HCT116 (cell line): ENCODE data around the gene ZC3H7A. TPM values are rescaled to one million over a fixed set of nuclear protein-coding genes. Genes with fewer than 3 reads are reported as not detected.
"Not testable (repeated sequence)": the region's sequence is repeated elsewhere in the genome, so short reads cannot be mapped to it uniquely, and the experiment has no call there.

Experiments
- ATAC-seq: fragments of 200-7000 bp; cut with Tn5 transposase; 2 replicates; pipeline ENCODE4 v1.9.1; 2020; ENCODE audit warnings: mild to moderate bottlenecking, moderate library complexity
- BruUV-seq: library from RNA; stranded (reverse); fragments of 400-500 nt; replicated peaks from 2 replicates; lab custom pipeline; 2021; lab: Mats Ljungman, UMichigan
- CTCF ChIA-PET: fragments of 300-600 bp; sonication (Branson Sonifier 250); formaldehyde crosslinking; loops from one replicate; lab custom pipeline; 2021; ENCODE audit warnings: antibody characterized with exemption; lab: Charles Lee
- POLR2A ChIA-PET: fragments of 300-600, 350-600 bp; sonication (Branson Sonifier 250); formaldehyde crosslinking; loops from one replicate; lab custom pipeline; 2021; ENCODE audit warnings: antibody characterized with exemption; lab: Charles Lee
- RAD21 ChIA-PET, 2 experiments: fragments of 300-600 bp; sonication (Branson Sonifier 250); formaldehyde crosslinking; loops; one replicate each; lab custom pipeline; 2023; ENCODE audit warnings: low total read pairs in 2 of 2; ENCODE audit not compliant: uncharacterized antibody in 2 of 2, unreplicated experiment in 2 of 2, low non-redundant PET in 1 of 2; lab: Charles Lee
- DNase-seq: peaks from one replicate; pipeline ENCODE4 v3.0.0-alpha.2; 2010; ENCODE audit warnings: low read depth, low spot score
- H2AFZ ChIP-seq: fragments of 200-600 bp; shearing (Covaris generic), sonication (generic); 2 replicates; pipeline ENCODE4 v1.6.1; 2017; ENCODE audit warnings: low read depth, mixed run types, mixed read lengths, antibody characterized with exemption, low read length; ENCODE audit not compliant: poor library complexity, severe bottlenecking
- H3K27ac ChIP-seq: 2 replicates; pipeline ENCODE4 v1.5.1; 2012; ENCODE audit warnings: low read depth, low read length
- H3K27me3 ChIP-seq: fragments of 200-600 bp; sonication (generic); 2 replicates; pipeline ENCODE4 v1.6.1; 2016; ENCODE audit warnings: mixed run types, low read length, mixed read lengths; ENCODE audit not compliant: insufficient read depth
- H3K36me3 ChIP-seq, 2 experiments: fragments of 200-500 bp in 1 of 2; fragments of 200-600 bp in 1 of 2; sonication (Bioruptor generic) in 1 of 2; sonication (generic) in 1 of 2; 2 replicates each; pipeline versions ENCODE4 v1.5.1 to v1.6.1; 2014 to 2016; ENCODE audit warnings: low read length in 2 of 2, inconsistent platforms in 1 of 2, mixed read lengths in 1 of 2, mixed run types in 1 of 2; ENCODE audit not compliant: insufficient read depth in 2 of 2, control insufficient read depth in 1 of 2
- H3K4me1 ChIP-seq, 2 experiments: fragments of 200-600 bp in 1 of 2; sonication (generic) in 1 of 2; 2 replicates each; pipeline versions ENCODE4 v1.5.1 to v1.6.1; 2012 to 2017; ENCODE audit warnings: low read length in 2 of 2, inconsistent platforms in 1 of 2, mild to moderate bottlenecking in 1 of 2, mixed read lengths in 1 of 2, mixed run types in 1 of 2, moderate library complexity in 1 of 2; ENCODE audit not compliant: insufficient read depth in 2 of 2, control insufficient read depth in 1 of 2
- H3K4me2 ChIP-seq: fragments of 200-600 bp; sonication (generic); 2 replicates; pipeline ENCODE4 v1.6.1; 2017; ENCODE audit warnings: mixed run types, low read length, mixed read lengths
- H3K4me3 ChIP-seq, 2 experiments: fragments of 200-600 bp in 1 of 2; sonication (generic) in 1 of 2; replicated peaks in 1 of 2; 2 replicates each; pipeline ENCODE4 v1.5.1; 2011 to 2016; ENCODE audit warnings: low read length in 2 of 2, control low read depth in 1 of 2, low read depth in 1 of 2, mild to moderate bottlenecking in 1 of 2, mixed read lengths in 1 of 2, mixed run types in 1 of 2
- H3K79me2 ChIP-seq: fragments of 200-600 bp; sonication (generic); 2 replicates; pipeline ENCODE4 v1.6.1; 2017; ENCODE audit warnings: mild to moderate bottlenecking, mixed run types, low read length, moderate library complexity, mixed read lengths; ENCODE audit not compliant: insufficient read depth
- H3K9ac ChIP-seq: fragments of 200-600 bp; sonication (generic); 2 replicates; pipeline ENCODE4 v1.6.1; 2016; ENCODE audit warnings: low read length, mixed read lengths
- H3K9me2 ChIP-seq: fragments of 200-600 bp; sonication (generic), shearing (Covaris generic); 2 replicates; pipeline ENCODE4 v1.6.1; 2017; ENCODE audit warnings: mixed run types, mild to moderate bottlenecking, moderate library complexity; ENCODE audit not compliant: insufficient read depth
- H3K9me3 ChIP-seq, 2 experiments: fragments of 200-500 bp in 1 of 2; fragments of 200-600 bp in 1 of 2; sonication (Bioruptor generic) in 1 of 2; sonication (generic) in 1 of 2; 2 replicates each; pipeline ENCODE4 v1.6.1; 2014 to 2017; ENCODE audit warnings: low read length in 2 of 2, mixed read lengths in 2 of 2, inconsistent platforms in 1 of 2, low read depth in 1 of 2, mild to moderate bottlenecking in 1 of 2, mixed run types in 1 of 2, moderate library complexity in 1 of 2; ENCODE audit not compliant: control insufficient read depth in 1 of 2, insufficient read depth in 1 of 2
- H4K20me1 ChIP-seq: fragments of 200-600 bp; sonication (generic), shearing (Covaris generic); 2 replicates; pipeline ENCODE4 v1.6.1; 2017; ENCODE audit warnings: mixed run types, mild to moderate bottlenecking, moderate library complexity; ENCODE audit not compliant: insufficient read depth
- POLR2AphosphoS5 ChIP-seq: IDR thresholded peaks from 2 replicates; pipeline ENCODE4 v1.6.1; 2011; ENCODE audit warnings: mild to moderate bottlenecking, low read depth, low read length, moderate library complexity
- intact Hi-C: fragments of 100-400 bp; cut with micrococcal nuclease; formaldehyde crosslinking; loops from 2 replicates; pipeline ENCODE4 v1.10.0; 2022
- total RNA-seq: library from RNA; stranded (reverse); gene quantifications from one replicate; pipeline ENCODE4 v1.2.1, GENCODE V29; 2021; ENCODE audit not compliant: unreplicated experiment
- TF ChIP-seq, protein P1 (sequence below): IDR thresholded peaks from 2 replicates; pipeline ENCODE4 v1.6.1; 2012; ENCODE audit warnings: low read depth

ZC3H7A gene
- total RNA-seq, 1 experiment from 2014 or later, result 33.4 TPM

DNA sequence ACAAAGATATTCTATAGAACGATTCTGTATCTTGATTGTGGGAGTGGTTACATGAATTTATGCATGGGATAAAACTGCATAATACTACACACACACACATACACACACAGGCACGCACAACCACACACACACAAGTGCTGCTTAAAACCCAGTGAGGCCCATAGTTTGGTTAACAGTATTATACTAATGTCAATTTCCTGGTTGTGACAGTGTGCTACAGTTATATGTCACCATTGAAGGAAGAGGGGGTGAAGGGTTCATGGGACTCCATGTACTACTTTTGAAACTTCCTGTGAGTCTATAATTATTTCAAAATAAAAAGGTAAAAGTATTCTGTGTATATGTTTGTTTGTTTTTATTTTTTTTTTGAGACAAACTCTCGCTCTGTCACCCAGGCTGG, 8.1 kb downstream of the ZC3H7A start (continued):
- TF ChIP-seq, protein P1, sequence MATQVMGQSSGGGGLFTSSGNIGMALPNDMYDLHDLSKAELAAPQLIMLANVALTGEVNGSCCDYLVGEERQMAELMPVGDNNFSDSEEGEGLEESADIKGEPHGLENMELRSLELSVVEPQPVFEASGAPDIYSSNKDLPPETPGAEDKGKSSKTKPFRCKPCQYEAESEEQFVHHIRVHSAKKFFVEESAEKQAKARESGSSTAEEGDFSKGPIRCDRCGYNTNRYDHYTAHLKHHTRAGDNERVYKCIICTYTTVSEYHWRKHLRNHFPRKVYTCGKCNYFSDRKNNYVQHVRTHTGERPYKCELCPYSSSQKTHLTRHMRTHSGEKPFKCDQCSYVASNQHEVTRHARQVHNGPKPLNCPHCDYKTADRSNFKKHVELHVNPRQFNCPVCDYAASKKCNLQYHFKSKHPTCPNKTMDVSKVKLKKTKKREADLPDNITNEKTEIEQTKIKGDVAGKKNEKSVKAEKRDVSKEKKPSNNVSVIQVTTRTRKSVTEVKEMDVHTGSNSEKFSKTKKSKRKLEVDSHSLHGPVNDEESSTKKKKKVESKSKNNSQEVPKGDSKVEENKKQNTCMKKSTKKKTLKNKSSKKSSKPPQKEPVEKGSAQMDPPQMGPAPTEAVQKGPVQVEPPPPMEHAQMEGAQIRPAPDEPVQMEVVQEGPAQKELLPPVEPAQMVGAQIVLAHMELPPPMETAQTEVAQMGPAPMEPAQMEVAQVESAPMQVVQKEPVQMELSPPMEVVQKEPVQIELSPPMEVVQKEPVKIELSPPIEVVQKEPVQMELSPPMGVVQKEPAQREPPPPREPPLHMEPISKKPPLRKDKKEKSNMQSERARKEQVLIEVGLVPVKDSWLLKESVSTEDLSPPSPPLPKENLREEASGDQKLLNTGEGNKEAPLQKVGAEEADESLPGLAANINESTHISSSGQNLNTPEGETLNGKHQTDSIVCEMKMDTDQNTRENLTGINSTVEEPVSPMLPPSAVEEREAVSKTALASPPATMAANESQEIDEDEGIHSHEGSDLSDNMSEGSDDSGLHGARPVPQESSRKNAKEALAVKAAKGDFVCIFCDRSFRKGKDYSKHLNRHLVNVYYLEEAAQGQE, result no peak
- no peak for TF ChIP-seq POLR2AphosphoS5

DNA sequence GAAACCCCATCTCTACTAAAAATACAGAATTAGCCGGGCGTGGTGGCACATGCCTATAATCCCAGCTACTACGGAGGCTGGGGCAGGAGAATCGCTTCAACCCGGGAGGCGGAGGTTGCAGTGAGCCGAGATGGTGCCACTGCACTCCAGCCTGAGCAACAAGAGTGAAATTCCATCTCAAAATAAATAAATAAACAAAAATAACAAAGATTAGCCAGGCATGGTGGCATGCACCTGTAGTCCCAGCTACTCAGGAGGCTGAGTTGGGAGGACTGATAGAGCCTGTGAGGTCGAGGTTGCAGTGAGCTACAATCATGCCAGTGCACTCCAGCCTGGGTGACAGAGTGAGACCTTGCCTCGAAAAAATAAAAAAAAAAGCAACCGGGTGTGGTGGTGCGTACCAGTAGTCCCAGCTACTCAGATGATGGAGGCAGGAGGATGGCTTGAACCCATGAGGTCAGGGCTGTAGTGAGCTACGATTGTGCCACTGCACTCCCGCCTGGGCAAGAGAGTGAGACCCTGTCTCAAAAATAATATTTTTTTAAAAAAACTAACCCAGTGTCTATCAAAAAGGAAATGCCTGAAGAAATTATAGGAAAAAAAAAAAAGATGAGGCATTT, 12.0 kb downstream of the ZC3H7A start:
- H3K9me3 ChIP-seq, H3K36me3 ChIP-seq, BruUV-seq, H4K20me1 ChIP-seq, H3K27me3 ChIP-seq, ATAC-seq, H3K9me2 ChIP-seq, RAD21 ChIA-PET, DNase-seq, H3K27ac ChIP-seq, H3K4me3 ChIP-seq, H3K4me2 ChIP-seq, H3K9ac ChIP-seq, H2AFZ ChIP-seq, intact Hi-C loops: not testable (repeated sequence)
- ChIA-PET CTCF (interaction anchor here (2.0 kb wide), 1 partner anchor 12 kb away, joined by 6 read pairs; the partner anchor contains the start of gene ZC3H7A), POLR2A (interaction anchor here (0.6 kb wide), 1 partner anchor 28 kb away, joined by 3 read pairs; no protein-coding TSS in a partner anchor)
- H3K79me2 ChIP-seq, result peaks cover 82% of the 10 kb centered on the region
- H3K4me1 ChIP-seq, result peaks cover 5 to 11% of the 10 kb centered on the region in 2 experiments; a peak in 3 of 4 replicates

DNA sequence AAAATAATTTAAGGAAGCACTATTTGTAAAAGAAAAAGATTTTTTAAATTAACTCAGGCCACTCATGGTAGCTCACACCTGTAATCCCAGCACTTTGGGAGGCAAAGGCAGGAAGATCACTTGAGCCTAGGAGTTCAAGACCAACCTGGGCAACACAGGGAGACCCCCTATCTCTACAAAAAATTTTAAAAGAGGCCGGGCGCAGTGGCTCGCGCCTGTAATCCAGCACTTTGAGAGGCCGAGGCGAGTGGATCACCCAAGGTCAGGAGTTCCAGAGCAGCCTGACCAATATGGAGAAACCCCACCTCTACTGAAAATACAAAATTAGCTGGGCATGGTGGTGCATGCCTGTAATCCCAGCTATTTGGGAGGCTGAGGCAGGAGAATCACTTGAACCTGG, 12.7 kb downstream of the ZC3H7A start:
- not testable (repeated sequence) for H3K9ac ChIP-seq, BruUV-seq

More for the DNA sequence above, 12.7 kb downstream of the ZC3H7A start:
- CTCF ChIA-PET, result interaction anchor here (2.0 kb wide), 1 partner anchor 13 kb away, joined by 6 read pairs; the partner anchor contains the start of gene ZC3H7A
- H3K4me3 ChIP-seq, H3K9me3 ChIP-seq, DNase-seq, H3K27me3 ChIP-seq, RAD21 ChIA-PET, POLR2A ChIA-PET, H3K4me2 ChIP-seq, intact Hi-C loops, H3K9me2 ChIP-seq, H3K27ac ChIP-seq, ATAC-seq, H2AFZ ChIP-seq, H4K20me1 ChIP-seq, H3K36me3 ChIP-seq: not testable (repeated sequence)
- peaks cover 5 to 11% of the 10 kb centered on the region in 2 experiments; a peak in 3 of 4 replicates for H3K4me1 ChIP-seq
- H3K79me2 ChIP-seq, result peaks cover 80% of the 10 kb centered on the region
